ENCODE data around the gene FAM111A.

- no peak for TF ChIP-seq EZH2phosphoT487 (IDR thresholded peaks at IDR 0.05; ENCODE audit: low read length)
- no peak for TF ChIP-seq CTCF (IDR thresholded peaks at IDR 0.05; ENCODE audit: low read length)
Observed at GRCh38 chr11:59183771-59184170, 41.1 kb downstream of the FAM111A start.
